COR-L47 (cell line): ENCODE measurements around the gene RRP1B.
"Not testable (repeated sequence)": the region's sequence is repeated elsewhere in the genome, so short reads cannot be mapped to it uniquely, and the experiment has no call there.

Experiments
- DNase-seq: peaks from one replicate; lab custom pipeline; 2025; lab: John Stamatoyannopoulos, UW

The RRP1B gene

GRCh38 chr21:43643193-43643592 lies 16.2 kb upstream of the RRP1B start:
- DNase-seq: no peak

GRCh38 chr21:43644071-43644470 lies 15.3 kb upstream of the RRP1B start:
- DNase-seq: no peak

- DNase-seq: no peak
These were observed 14.8 kb upstream of the RRP1B start for GRCh38 chr21:43644609-43645008.

DNA sequence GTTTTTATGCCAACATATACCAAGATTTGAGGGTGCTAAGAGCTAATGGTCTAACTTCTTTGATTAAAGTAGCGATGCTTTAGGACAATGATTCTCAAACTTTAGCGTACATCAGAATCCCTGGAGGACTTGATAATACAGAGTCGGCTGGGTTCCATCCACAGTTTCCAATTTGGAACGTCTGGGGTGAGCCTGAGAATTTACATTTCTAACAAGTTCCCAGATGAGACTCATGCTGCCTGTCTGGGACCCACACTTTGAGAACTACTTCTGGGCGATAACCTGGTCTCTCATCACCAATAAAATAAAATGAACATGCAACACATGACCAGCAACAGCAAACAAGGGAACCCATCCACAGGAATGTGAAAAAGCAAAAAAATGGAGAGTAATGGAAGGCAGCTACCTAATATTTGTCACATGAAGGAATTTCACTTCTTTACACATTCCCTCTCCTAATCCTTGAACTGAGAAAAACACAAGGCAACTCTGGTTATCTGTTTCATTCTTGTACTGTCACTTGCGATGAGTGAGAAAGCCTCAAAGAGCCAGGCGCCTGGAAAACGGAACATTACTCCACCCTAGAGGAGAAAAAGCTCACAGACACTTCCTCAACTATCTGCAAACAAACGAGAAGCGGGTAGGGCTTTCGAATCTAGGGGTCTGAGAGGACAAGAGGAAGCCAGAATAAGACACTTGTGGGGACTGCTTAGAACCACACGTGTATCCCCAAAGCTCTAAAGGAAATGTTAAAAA lies 14.0 kb upstream of the RRP1B start:
- peak; percentile 32 for DNase-seq

GRCh38 chr21:43645976-43646375 lies 13.4 kb upstream of the RRP1B start:
- no peak for DNase-seq

DNA sequence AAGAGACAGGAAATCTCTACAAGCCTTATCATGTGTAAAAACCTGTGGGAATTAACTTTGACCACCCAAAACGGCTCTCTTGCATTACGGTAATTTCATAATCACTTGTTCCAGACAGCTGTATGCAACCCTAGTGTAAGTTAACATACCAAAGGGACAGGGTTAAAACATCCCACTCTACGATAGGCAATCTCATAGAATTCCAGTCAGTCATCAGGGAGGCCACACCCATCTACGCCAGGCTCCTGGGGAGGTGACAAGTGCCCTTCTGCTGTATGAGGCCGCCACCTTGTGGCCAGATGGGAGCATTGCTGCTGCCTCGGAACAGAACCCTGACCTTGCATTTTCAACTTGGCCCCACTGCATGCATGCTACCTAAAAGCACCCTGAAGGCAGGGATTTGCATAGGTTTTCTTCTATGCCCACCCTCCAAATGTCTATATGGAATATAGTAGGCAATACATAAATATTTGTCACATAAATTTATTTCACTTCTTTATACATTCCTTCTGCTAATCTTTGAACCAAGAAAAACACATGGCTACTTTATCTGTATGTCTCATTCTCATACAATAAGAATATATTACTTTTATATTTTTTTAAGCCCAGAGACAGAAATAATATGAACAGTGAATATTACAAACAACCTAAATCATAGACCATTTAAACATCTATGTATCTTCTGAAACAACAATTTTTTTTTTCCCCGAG lies 12.7 kb upstream of the RRP1B start:
- peak; percentile 80 for DNase-seq

DNA sequence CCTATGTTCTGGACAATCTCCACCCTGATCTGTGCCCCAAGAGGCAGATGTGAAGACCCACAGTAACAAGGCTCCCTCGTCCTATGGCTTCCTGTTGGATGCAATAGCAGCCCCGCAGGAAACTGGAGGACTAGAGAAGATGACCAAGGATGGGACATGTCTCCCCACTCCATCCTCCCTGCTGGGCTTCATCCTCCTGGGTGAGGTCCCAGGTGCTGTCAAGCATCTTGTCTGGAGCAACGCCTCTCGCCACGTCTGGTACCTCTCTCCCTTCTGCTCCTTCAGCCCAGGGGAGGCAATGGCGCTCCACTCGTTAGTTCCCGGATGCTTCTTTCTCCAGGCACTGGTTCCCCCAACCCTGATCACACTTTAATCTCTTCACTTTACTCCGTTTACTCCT lies 11.2 kb upstream of the RRP1B start:
- DNase-seq: no peak

DNA sequence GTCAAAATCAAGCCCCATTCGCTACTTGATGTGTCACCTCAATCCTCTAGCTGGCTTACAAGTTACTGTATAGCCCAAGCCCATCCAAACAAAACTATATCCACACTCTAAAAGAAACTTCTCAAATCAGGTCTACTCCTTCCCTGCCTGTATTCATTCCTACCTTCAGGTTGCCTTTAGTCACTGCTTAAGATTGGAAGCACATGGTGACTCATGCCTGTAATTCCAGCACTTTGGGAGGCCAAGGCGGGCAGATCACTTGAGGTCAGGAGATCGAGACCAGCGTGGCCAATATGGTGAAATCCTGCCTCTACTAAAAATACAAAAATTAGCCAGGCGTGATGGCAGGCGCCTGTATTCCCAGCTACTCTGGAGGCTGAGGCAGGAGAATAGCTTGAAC lies 7.4 kb upstream of the RRP1B start:
- not testable (repeated sequence) for DNase-seq

GRCh38 chr21:43652616-43653015 lies 6.7 kb upstream of the RRP1B start:
- DNase-seq: no peak

GRCh38 chr21:43653626-43654025 lies 5.7 kb upstream of the RRP1B start:
- no peak for DNase-seq

GRCh38 chr21:43654806-43655489 lies 4.4 kb upstream of the RRP1B start:
- DNase-seq: no peak

- no peak for DNase-seq
These were observed 1.8 kb upstream of the RRP1B start for GRCh38 chr21:43657355-43658087.

DNA sequence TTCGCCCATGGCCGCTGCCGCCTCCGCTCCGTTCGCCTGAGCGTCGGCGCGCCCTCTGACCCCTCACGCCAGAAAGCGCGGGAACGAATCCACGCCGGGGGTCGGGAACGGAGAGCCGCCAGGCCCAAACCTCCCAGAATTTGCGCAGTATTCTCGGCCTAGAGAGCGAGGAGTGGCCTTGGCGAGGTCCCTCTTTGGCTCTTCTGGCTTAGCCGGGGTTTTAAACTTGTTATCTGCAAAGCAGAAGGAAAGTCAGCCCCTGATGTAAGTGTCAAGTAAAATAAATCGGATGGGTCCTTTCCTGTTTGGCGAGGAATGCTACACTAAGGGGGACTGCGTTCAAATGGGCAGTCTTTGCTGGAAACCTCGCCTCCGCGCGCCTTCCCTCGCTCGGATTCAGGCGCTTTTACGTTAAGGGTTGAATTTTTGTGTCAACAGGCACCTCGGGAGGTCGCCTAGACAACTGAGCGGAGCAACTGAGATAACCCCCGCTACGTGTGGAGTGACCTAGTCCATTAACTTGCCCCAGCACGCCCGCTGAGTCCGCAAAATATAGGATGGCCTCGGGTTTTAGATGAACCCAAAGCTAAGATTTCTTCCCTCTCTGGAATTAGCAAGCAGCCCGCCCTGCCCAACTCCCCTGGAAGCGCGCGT lies 1.1 kb upstream of the RRP1B start:
- DNase-seq: no peak

GRCh38 chr21:43658769-43659135 lies 608 bp upstream of the RRP1B start:
- no peak for DNase-seq

DNA sequence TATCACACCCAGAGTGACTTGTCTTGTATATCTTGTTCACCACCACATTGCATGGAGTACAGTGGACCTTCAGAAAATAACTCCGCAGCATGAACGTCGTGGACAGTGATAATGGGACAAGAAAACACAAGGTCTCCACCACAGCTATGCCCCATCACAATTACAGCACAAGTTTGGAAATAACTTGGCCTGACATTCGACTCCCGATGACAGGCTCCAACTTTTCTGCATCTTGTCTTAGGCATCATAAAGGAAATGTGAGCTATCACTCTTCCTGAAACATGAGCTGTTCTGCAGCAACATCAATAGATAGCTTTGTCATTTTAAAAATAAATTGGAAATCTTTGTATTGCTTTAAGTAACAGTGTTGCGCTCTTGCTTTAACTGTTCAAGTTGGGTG lies 2.9 kb downstream of the RRP1B start:
- no peak for DNase-seq

- no peak for DNase-seq
These were observed 3.7 kb downstream of the RRP1B start for GRCh38 chr21:43663033-43663432.

- DNase-seq: no peak
These were observed 5.0 kb downstream of the RRP1B start for GRCh38 chr21:43664358-43664757.

GRCh38 chr21:43665879-43666278 lies 6.5 kb downstream of the RRP1B start:
- no peak for DNase-seq

DNA sequence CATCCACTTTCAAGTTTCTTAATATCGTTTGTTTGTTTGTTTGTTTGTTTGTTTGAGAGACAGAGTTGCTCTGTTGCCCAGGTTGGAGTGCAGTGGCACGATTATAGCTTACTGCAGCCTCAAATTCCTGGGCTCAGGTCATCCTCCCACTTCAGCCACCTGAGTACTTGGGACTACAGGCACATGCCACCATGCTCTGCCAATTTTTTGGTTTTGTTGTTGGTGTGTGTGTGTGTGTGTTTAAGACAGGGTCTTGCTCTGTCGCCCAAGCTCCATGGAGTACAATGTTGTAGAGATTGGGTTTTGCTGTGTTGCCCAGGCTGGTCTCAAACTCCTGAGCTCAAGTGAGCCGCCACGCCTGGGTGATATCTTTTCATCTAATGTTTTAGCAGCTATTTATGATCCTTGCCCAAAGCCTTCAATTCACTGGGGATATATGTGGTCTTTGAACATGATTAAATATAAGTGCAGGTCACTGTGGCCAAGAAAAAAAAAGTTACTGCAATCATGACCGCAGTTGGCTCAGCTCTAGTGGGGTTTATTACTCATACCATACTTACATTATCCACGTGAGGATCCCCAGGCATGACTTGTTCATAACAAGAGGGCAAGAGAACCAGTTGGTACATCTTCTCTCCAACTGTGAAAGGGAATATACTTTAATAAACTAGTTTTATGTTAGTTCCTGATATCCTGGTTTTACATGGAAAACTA lies 8.0 kb downstream of the RRP1B start:
- no peak for DNase-seq

GRCh38 chr21:43669828-43670605 lies 10.7 kb downstream of the RRP1B start:
- no peak for DNase-seq
